Mesothelial cell of epicardium (in vitro differentiated cells): ENCODE results near the gene TRMT1. TPM values are rescaled to one million over a fixed set of nuclear protein-coding genes. Genes with fewer than 3 reads are reported as not detected.

Source experiments
- DNase-seq, 2 experiments: peaks; one replicate each; pipeline ENCODE4 v3.0.0; 2021; ENCODE audit warnings: low spot score in 2 of 2; ENCODE audit not compliant: unreplicated experiment in 2 of 2
- H3K27ac Mint-ChIP-seq: 2 replicates; pipeline ENCODE4 v1.8.0; 2021; ENCODE audit warnings: mixed read lengths
- H3K27me3 Mint-ChIP-seq: 2 replicates; pipeline ENCODE4 v1.8.0; 2021; ENCODE audit warnings: low read depth, mixed read lengths
- H3K36me3 Mint-ChIP-seq: 2 replicates; pipeline ENCODE4 v1.8.0; 2021; ENCODE audit warnings: mixed read lengths
- H3K4me1 Mint-ChIP-seq: 2 replicates; pipeline ENCODE4 v1.8.0; 2021; ENCODE audit warnings: mixed read lengths
- H3K4me3 Mint-ChIP-seq: 2 replicates; pipeline ENCODE4 v1.8.0; 2021; ENCODE audit warnings: mild to moderate bottlenecking, moderate library complexity, mixed read lengths
- H3K9me3 Mint-ChIP-seq: 2 replicates; pipeline ENCODE4 v1.8.0; 2021; ENCODE audit warnings: mixed read lengths
- CTCF ChIP-seq: fragments of 200-600 bp; sonication (generic); IDR thresholded peaks from one replicate; pipeline ENCODE4 v1.5.0; 2021; ENCODE audit warnings: antibody characterized with exemption; ENCODE audit not compliant: unreplicated experiment
- total RNA-seq: library from RNA; stranded (reverse); gene quantifications from 3 replicates; pipeline ENCODE4 v1.2.1, GENCODE V29; 2021

TRMT1 gene
- total RNA-seq, 1 donor from 2014 or later, result 57.0 TPM

- H3K4me3 Mint-ChIP-seq, result no peak overlapping the region
Measured at GRCh38 chr19:13068085-13068846, 48.3 kb downstream of the TRMT1 start.

GRCh38 chr19:13066933-13067807 lies 49.4 kb downstream of the TRMT1 start:
- H3K27ac Mint-ChIP-seq, result peak overlapping the region; percentile 53
- no peak for DNase-seq
- peaks cover 74% of the 10 kb centered on the region for H3K27me3 Mint-ChIP-seq
- no peak overlapping the region for H3K4me3 Mint-ChIP-seq
- H3K9me3 Mint-ChIP-seq, result no peaks in the 10 kb centered on the region
- peaks cover 36% of the 10 kb centered on the region for H3K4me1 Mint-ChIP-seq
- H3K36me3 Mint-ChIP-seq, result no peaks in the 10 kb centered on the region
- no peak for TF ChIP-seq CTCF

More at GRCh38 chr19:13068085-13068846, 48.3 kb downstream of the TRMT1 start:
- H3K27ac Mint-ChIP-seq, result peak overlapping the region; percentile 3
- H3K9me3 Mint-ChIP-seq, result no peaks in the 10 kb centered on the region
- no peak for TF ChIP-seq CTCF
- H3K4me1 Mint-ChIP-seq, result peaks cover 35% of the 10 kb centered on the region
- no peaks in the 10 kb centered on the region for H3K36me3 Mint-ChIP-seq
- no peak for DNase-seq
- H3K27me3 Mint-ChIP-seq, result peaks cover 72% of the 10 kb centered on the region

- no peak overlapping the region for H3K4me3 Mint-ChIP-seq
- no peak for TF ChIP-seq CTCF
- peaks cover 81% of the 10 kb centered on the region for H3K27me3 Mint-ChIP-seq
- H3K27ac Mint-ChIP-seq, result peak overlapping the region; percentile 53
- DNase-seq, result no peak
- H3K9me3 Mint-ChIP-seq, result no peaks in the 10 kb centered on the region
- peaks cover 44% of the 10 kb centered on the region for H3K4me1 Mint-ChIP-seq
- no peaks in the 10 kb centered on the region for H3K36me3 Mint-ChIP-seq
Measured at GRCh38 chr19:13066226-13066625, 50.3 kb downstream of the TRMT1 start.

- Mint-ChIP-seq H3K9me3 (no peaks in the 10 kb centered on the region), H3K36me3 (no peaks in the 10 kb centered on the region), H3K4me1 (peaks cover 53% of the 10 kb centered on the region), H3K27me3 (peaks cover 68% of the 10 kb centered on the region), H3K4me3 (no peak overlapping the region), H3K27ac (no peak overlapping the region)
- DNase-seq, result no peak
- no peak for TF ChIP-seq CTCF
Measured at GRCh38 chr19:13064092-13064489, 52.4 kb downstream of the TRMT1 start.

- DNase-seq, result no peak
- no peak for TF ChIP-seq CTCF
- Mint-ChIP-seq H3K36me3 (no peaks in the 10 kb centered on the region), H3K27ac (no peak overlapping the region), H3K27me3 (peaks cover 63% of the 10 kb centered on the region), H3K9me3 (no peaks in the 10 kb centered on the region), H3K4me1 (peaks cover 53% of the 10 kb centered on the region), H3K4me3 (no peak overlapping the region)
Measured at GRCh38 chr19:13063461-13064091, 53.0 kb downstream of the TRMT1 start.
